ENCODE measurements around the gene ACAA1. TPM values are rescaled to one million over a fixed set of nuclear protein-coding genes. Genes with fewer than 3 reads are reported as not detected.

Gene ACAA1, protein sequence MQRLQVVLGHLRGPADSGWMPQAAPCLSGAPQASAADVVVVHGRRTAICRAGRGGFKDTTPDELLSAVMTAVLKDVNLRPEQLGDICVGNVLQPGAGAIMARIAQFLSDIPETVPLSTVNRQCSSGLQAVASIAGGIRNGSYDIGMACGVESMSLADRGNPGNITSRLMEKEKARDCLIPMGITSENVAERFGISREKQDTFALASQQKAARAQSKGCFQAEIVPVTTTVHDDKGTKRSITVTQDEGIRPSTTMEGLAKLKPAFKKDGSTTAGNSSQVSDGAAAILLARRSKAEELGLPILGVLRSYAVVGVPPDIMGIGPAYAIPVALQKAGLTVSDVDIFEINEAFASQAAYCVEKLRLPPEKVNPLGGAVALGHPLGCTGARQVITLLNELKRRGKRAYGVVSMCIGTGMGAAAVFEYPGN
- total RNA-seq (10 to 100 TPM; 78.2 to 79.3 TPM), total RNA-seq (41.2 to 52.6 reads per million in 2 donors)

DNA sequence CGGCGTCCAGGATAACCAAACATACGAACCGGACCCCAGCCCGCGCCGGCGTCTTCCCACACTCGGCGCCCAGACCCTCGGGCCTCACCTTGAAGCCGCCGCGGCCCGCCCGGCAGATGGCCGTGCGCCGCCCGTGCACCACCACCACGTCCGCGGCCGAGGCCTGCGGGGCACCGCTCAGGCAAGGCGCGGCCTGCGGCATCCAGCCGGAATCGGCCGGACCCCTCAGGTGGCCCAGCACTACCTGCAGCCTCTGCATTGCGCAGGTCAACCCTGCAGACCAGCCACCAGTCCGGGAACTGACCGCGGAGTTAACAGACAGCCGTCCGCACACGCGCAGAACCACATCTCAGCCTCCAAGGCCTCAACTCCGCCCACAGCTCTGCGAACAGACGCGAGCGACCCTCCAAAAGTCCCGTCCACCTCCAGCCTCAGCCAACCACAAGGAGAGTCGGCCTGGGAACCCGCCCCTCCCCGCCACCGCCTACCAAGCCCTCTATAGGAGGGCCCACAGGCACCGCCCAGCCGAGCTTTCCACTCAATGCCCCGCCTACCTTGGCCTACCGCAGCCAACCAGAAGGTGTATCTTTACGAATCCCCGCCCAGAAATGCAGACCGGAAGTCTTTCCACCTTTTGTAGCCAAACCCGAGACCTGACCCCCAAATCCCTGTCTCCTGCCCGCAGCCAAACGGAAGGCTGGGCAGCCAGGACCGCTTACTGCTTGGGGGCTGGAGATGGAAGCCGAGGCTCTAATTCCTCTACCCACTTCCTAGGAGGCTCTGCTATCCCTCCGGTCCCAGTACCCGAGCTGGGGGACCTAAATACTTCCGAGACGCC lies at the start of gene ACAA1:
Gene ACAA1 (minus strand): TSS at position 351 of the 838 bp plus-strand sequence. CDS start 92 bp downstream, at position 259.
- DNase-seq (peak; percentile 89 to 96 (median 93)), ATAC-seq (peak; percentile 92)
- Mint-ChIP-seq H3K27ac (peak within 1 kb of the TSS; percentile 97), H3K4me3 (peak within 1 kb of the TSS; percentile 99), H3K4me1 (peaks cover 60% of the 10 kb centered on the region), H3K36me3 (ENCODE audit: low read depth) (peaks cover 6% of the 10 kb centered on the region), H3K27me3 (no peaks in the 10 kb centered on the region)
- no peaks in the 10 kb centered on the region for H3K9me3 ChIP-seq (ENCODE audit: control insufficient read depth, low read length, poor library complexity, severe bottlenecking)

DNA sequence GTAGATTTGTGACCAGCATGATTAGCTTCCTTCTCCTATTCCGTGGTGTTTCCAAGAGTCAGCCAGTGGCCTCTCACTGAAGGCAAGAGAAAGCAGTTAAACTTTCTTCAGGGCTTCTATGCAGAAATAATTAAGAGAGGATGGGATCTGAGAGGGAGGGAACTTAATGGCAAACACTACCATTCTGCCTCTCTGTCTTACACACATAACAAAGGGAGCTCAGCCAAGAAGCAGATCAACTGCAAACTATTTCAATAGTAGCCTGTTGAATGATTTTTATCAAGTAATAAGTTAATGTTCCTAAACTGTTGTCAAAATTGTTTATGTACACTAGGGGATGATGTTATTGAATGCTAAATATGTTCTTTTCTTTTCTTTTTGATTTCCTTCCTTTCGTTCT lies 40.3 kb upstream of the ACAA1 start:
- no peak for ATAC-seq
- H3K4me3 Mint-ChIP-seq, result no peak overlapping the region
- no peaks in the 10 kb centered on the region for H3K27me3 Mint-ChIP-seq
- no peak overlapping the region for H3K27ac Mint-ChIP-seq
- peaks cover 2% of the 10 kb centered on the region for H3K36me3 Mint-ChIP-seq (ENCODE audit: low read depth)
- H3K9me3 ChIP-seq (ENCODE audit: control insufficient read depth, low read length, poor library complexity, severe bottlenecking), result no peaks in the 10 kb centered on the region
- peaks cover 45% of the 10 kb centered on the region for H3K4me1 Mint-ChIP-seq
- no peak for DNase-seq

DNA sequence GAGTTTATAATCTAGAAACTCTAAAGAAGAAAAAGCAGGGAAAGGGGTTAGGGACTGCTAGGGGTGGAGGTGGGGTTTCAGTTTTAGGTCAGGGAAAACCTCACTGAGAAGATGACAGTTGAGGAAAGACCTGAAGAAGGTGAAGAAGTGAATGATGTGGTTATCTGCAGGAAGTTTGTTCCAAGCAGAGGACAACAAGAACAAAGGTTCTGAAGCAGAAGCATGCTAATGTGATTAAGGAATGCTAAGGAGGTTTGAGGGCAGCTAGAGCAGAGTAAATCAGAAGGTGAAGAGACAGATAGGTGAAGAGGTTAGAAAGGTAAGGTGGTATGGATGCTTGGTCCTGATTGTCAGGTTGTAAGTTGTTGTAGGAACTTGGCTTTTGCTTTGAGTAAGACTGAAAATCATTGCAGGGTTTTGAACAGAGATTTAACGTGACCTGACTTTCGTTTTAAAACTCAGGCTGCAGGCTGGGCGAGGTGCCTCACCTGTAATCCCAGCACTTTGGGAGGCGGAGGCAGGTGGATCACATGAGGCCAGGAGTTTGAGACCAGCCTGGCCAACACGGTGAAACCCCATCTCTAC lies 37.0 kb upstream of the ACAA1 start:
- H3K9me3 ChIP-seq (ENCODE audit: control insufficient read depth, low read length, poor library complexity, severe bottlenecking), result no peaks in the 10 kb centered on the region
- no peaks in the 10 kb centered on the region for H3K27me3 Mint-ChIP-seq
- H3K36me3 Mint-ChIP-seq (ENCODE audit: low read depth), result no peaks in the 10 kb centered on the region
- peaks cover 54% of the 10 kb centered on the region for H3K4me1 Mint-ChIP-seq
- DNase-seq, result no peak
- H3K4me3 Mint-ChIP-seq, result peak overlapping the region; percentile 90
- peak overlapping the region; percentile 94 for H3K27ac Mint-ChIP-seq
- ATAC-seq, result peak; percentile 55

DNA sequence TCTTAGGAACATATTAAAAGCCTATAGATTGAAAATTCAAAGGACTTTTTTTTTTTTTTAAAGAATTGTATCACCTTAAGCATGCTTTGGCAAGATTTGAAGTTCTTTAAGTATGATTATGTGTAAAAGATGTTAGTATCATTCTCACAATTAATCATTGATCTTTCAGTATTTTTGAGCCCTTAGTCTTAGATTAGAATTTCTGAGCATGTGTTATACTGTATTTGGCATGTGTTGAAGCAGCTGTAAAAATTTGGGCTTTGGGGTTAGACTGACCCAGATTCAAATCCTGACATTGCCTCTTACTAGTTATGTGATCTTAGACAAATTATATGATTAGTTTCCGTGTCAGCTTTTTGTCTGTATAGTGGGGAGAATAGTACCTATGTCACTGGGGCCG lies 34.7 kb upstream of the ACAA1 start:
- no peaks in the 10 kb centered on the region for H3K9me3 ChIP-seq (ENCODE audit: control insufficient read depth, low read length, poor library complexity, severe bottlenecking)
- no peak for DNase-seq
- Mint-ChIP-seq H3K27ac (no peak overlapping the region), H3K36me3 (ENCODE audit: low read depth) (no peaks in the 10 kb centered on the region), H3K4me1 (peaks cover 66% of the 10 kb centered on the region), H3K4me3 (peak overlapping the region; percentile 15), H3K27me3 (no peaks in the 10 kb centered on the region)
- no peak for ATAC-seq

DNA sequence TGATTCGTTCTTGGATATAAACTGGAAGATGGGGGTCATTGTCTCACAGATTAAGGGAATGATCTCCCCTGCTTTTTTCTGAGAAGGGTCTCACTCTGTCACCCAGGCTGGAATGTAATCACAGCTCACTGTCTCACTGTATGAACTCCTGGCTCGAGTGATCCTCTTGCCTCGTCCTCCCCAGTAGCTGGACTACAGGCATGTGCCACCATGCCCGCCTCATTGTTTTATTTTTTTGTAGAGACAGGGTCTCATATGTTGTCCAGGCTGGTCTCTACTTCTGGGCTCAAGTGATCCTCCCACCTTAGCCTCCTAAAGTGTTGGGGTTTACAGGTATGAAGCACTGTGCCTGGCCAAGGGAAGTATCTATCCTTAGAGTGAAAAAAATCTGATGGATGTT lies 33.8 kb upstream of the ACAA1 start:
- H3K36me3 Mint-ChIP-seq (ENCODE audit: low read depth), result no peaks in the 10 kb centered on the region
- H3K9me3 ChIP-seq (ENCODE audit: control insufficient read depth, low read length, poor library complexity, severe bottlenecking), result no peaks in the 10 kb centered on the region
- peak overlapping the region; percentile 14 for H3K27ac Mint-ChIP-seq
- no peak overlapping the region for H3K4me3 Mint-ChIP-seq
- H3K4me1 Mint-ChIP-seq, result peaks cover 70% of the 10 kb centered on the region
- ATAC-seq (no peak), DNase-seq (no peak)
- no peaks in the 10 kb centered on the region for H3K27me3 Mint-ChIP-seq

DNA sequence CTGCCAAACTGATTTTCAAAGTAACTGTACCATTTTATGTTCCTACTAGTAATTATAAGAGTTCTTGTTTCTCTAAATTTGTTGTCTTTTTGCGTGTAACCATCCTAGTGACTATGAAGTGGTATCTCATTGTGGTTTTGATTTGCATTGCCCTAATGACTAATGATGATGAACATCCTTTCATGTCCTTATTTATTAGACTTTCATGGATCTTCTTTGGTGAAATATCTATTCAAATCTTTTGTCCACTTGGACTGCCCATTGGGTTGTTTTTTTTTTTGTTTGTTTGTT lies 32.0 kb upstream of the ACAA1 start:
- no peaks in the 10 kb centered on the region for H3K36me3 Mint-ChIP-seq (ENCODE audit: low read depth)
- DNase-seq (no peak), ATAC-seq (no peak)
- H3K4me1 Mint-ChIP-seq, result peaks cover 65% of the 10 kb centered on the region
- H3K4me3 Mint-ChIP-seq, result no peak overlapping the region
- no peaks in the 10 kb centered on the region for H3K9me3 ChIP-seq (ENCODE audit: control insufficient read depth, low read length, poor library complexity, severe bottlenecking)
- H3K27me3 Mint-ChIP-seq, result no peaks in the 10 kb centered on the region
- peak overlapping the region; percentile 62 for H3K27ac Mint-ChIP-seq

DNA sequence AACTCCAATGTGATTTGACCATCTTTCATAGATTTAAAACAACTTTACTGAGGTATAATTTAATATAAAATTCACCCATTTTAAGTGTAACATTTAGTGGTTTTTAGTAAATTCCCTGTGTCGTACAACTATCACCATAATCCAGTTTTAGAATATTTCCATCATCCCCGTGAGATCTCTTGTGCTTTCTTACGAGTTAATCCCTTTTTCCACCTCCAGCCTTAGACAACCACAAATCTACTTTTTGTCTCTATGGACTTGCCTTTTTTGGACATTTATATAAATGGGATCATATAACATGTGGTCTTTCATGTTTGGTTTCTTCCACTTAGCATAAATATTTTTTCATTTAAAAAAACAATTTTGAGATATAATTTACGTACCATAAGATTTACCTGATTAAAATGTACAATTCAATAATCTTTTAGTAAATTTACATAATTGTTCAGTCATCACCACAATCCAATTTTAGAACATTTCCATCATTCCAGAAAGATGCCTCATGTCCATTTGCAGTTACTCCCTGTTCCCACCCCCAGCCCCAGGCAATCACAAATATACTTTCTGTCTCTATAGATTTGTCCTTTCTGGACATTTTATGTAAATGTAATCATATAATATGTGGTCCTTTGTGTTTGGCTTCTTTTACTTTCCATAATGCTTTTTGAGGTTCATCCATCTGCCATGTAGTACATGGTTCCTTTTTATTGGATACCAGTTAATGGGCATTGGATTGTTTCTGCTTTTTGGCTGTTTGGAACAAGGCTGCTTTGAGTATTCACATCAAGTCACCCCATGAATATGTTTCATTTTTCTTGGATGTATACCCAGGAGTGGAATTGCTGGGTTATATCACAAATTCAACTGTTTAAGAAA lies 31.5 kb upstream of the ACAA1 start:
- ATAC-seq, result no peak
- DNase-seq, result no peak
- peaks cover 59% of the 10 kb centered on the region for H3K4me1 Mint-ChIP-seq
- no peaks in the 10 kb centered on the region for H3K27me3 Mint-ChIP-seq
- H3K27ac Mint-ChIP-seq, result peak overlapping the region; percentile 99
- peak overlapping the region; percentile 57 for H3K4me3 Mint-ChIP-seq
- no peaks in the 10 kb centered on the region for H3K36me3 Mint-ChIP-seq (ENCODE audit: low read depth)
- H3K9me3 ChIP-seq (ENCODE audit: control insufficient read depth, low read length, poor library complexity, severe bottlenecking), result no peaks in the 10 kb centered on the region

DNA sequence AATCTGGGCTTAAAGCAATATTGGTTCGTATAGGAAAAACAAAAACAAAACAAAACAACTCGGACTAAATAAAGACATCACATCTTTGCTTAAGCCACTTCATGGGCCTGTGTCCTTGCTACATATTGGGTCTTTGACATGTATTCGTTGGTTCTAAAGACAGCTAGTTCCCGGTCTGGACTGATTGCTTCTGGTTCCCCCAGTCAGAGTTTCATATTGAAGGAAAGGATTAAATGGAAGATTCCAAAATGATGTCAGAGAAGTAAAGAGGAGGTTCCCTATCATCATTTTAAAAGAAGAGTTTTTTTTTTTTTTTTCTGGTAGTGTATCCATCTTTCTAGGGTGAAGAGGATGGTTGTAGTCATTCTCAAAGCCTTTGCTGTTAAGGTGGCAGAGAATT lies 30.7 kb upstream of the ACAA1 start:
- DNase-seq, result no peak
- H3K9me3 ChIP-seq (ENCODE audit: control insufficient read depth, low read length, poor library complexity, severe bottlenecking), result no peaks in the 10 kb centered on the region
- H3K36me3 Mint-ChIP-seq (ENCODE audit: low read depth), result no peaks in the 10 kb centered on the region
- H3K27me3 Mint-ChIP-seq, result no peaks in the 10 kb centered on the region
- H3K4me1 Mint-ChIP-seq, result peaks cover 53% of the 10 kb centered on the region
- H3K27ac Mint-ChIP-seq, result peak overlapping the region; percentile 99
- H3K4me3 Mint-ChIP-seq, result peak overlapping the region; percentile 67
- no peak for ATAC-seq

DNA sequence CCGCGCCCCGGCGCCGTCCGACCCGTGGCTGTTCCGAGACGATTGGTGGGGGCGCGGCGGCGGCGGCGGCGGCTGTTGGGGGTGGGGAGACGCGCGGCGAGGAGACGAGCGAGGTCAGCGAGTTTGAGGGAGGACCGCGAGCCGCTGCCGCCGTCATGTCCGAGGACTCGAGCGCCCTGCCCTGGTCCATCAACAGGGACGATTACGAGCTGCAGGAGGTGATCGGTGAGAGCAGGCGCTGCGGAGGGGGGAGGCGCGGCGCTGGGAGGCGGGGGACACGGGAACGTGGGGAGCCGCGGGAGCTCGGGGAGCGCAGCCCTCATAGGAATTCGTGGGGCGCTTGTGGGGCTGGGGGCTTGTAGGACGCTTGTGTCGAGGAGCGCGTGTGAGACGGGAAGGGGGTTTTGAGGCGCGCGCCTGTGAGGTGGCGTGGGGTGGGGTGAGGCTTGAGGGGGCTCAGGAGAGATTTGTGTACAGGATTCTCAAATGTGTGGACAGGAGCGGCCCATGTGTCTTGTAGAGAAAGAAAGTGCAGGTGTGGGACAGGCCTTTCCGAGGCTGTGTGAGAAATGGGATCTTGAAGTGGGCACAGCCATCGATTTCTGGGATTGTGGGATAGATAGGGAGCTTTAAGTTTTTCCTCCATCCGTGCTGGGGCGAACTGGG lies 28.9 kb upstream of the ACAA1 start:
- DNase-seq, result peak in 1 of 3 donors; percentile 28
- no peaks in the 10 kb centered on the region for H3K36me3 Mint-ChIP-seq (ENCODE audit: low read depth)
- H3K4me3 Mint-ChIP-seq, result peak overlapping the region; percentile 95
- peak overlapping the region; percentile 99 for H3K27ac Mint-ChIP-seq
- no peaks in the 10 kb centered on the region for H3K27me3 Mint-ChIP-seq
- H3K9me3 ChIP-seq (ENCODE audit: control insufficient read depth, low read length, poor library complexity, severe bottlenecking), result no peaks in the 10 kb centered on the region
- H3K4me1 Mint-ChIP-seq, result peaks cover 42% of the 10 kb centered on the region
- no peak for ATAC-seq

DNA sequence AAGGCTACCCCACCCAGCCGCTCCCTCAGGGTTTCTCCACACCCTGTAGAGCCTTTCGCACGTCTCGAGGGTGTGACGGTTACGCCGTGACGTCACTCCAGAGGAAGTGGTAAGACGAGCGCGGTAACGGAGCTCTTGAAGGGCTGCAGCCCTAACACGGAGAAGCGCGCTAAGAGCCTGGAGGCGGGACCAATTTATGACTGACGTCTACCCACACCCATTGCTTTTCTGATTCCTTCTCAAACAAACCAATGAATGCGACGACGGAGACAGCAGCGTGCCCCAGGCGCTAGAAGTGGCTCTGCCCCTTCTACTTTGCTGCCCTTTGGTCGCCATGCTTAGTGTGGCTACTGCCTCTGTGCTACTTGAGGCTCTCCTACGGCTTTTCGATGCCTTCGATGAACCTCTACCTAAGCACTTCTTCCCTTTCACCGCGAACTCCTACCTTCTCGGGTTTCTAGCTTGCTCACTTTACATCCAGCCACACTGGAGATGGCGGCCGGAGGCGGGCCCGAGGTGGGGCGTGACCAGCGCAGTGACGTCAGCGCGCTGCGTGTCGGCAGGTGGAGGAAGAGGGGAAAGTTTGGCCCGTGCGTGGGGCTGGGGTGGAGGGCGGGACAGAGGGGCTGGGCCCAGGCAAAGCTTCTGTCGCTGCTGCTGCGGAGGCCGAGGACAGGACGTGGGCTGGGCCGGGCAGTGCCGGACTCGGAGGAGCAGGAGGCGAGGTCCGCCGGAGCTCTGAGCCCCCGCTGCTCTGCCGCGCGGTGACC lies 28.2 kb upstream of the ACAA1 start, which contains the start of gene OXSR1:
Gene OXSR1 (plus strand): TSS at position 586 of the 770 bp plus-strand sequence. CDS start 340 bp downstream, outside the sequence.
- DNase-seq (peak; percentile 91 to 92 (median 91)), ATAC-seq (peak; percentile 92)
- no peaks in the 10 kb centered on the region for H3K27me3 Mint-ChIP-seq
- no peaks in the 10 kb centered on the region for H3K36me3 Mint-ChIP-seq (ENCODE audit: low read depth)
- H3K27ac Mint-ChIP-seq, result peak within 1 kb of the TSS; percentile 99
- no peaks in the 10 kb centered on the region for H3K9me3 ChIP-seq (ENCODE audit: control insufficient read depth, low read length, poor library complexity, severe bottlenecking)
- H3K4me3 Mint-ChIP-seq, result peak within 1 kb of the TSS; percentile 95
- peaks cover 36% of the 10 kb centered on the region for H3K4me1 Mint-ChIP-seq

DNA sequence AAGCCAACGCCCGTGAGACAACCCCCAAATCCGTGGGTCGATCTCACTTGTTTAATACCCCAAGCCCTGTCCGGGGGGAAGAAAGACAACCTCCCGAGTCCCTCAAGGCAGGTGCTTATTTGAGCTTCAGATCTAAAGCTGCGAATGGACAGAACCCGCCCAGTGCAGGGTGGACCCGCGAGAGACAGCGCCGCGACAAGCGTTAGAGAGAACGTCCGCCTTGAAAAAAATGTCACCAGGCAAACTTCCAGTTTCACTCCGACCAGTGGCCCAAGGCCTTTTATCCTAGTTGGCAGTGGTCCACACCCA lies 27.7 kb upstream of the ACAA1 start:
- H3K9me3 ChIP-seq (ENCODE audit: control insufficient read depth, low read length, poor library complexity, severe bottlenecking), result no peaks in the 10 kb centered on the region
- Mint-ChIP-seq H3K4me3 (peak overlapping the region; percentile 95), H3K4me1 (peaks cover 35% of the 10 kb centered on the region), H3K36me3 (ENCODE audit: low read depth) (no peaks in the 10 kb centered on the region), H3K27ac (peak overlapping the region; percentile 99), H3K27me3 (no peaks in the 10 kb centered on the region)
- ATAC-seq, result peak; percentile 25
- no peak for DNase-seq

Data from T-helper 17 cell (primary cell).